ENCODE data around the gene STK32C. TPM values are rescaled to one million over a fixed set of nuclear protein-coding genes. Genes with fewer than 3 reads are reported as not detected.

Gene STK32C
- total RNA-seq, 1 donor from 2014 or later: 3.4 TPM

- no peak for DNase-seq
Observed at GRCh38 chr10:132208462-132209050, 99.2 kb downstream of the STK32C start.

DNA sequence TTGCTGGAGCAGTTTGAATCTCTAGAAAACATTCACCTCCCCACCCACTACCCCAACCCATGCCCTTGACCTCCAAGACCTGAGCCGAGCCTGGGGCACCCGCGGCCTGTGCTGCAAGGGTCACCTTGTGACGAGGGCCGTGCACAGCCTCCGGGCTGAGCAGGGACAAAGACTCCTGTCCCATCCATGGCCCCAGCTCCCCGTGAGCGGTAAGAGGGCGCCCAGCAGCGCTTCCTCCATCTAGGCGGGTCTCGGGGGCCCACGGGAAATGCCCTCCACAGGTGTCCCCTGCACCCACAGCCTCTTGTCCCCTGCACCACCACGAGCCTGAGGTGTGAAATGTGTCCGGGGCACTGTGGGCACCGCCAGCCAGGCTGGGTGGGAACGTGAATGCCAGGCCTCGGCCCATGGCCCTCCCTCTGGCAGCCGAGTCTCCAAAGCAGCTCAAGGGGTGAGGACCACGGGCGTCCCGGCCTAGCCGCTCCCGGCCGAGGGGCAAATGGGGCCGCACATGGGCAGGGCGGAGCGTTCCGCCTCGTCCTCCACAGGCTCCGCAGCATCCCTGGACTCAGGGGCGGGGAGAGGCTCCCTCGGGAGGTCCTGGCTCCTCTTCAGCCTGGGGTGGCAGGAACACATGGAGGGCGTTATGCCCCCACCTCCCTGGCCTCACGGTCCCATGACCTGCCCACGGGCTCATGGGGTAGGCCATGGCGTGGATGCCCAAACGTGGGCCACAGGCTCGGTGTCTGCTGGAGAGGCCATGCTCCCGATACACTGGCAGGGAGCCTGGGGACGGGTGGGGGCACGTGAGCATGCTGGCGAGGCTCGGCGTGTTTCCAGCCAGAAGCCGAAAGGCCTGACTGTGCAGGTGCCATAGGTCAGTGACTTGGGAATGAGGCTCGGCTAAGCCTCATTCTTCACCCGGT, 100.0 kb downstream of the STK32C start:
- DNase-seq: no peak

GRCh38 chr10:132206806-132207535, 100.8 kb downstream of the STK32C start:
- DNase-seq: no peak

DNA sequence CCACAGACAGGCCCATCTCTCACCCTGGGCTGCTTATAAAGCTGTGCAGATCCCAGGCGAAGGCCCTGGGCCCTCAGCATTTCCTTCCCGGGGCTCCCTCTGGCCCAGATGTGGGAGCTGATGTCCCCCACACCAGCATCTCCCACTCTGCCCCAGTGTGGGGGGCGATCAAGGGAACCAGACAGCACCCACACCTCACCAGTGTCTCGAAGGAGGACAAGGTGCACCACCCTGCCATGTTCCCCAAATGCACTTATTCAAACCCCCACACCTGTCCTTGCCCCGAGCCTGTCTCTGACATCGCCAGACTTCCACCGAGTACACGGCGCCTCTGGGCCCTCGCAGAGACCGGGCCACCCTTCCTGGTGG, 101.4 kb downstream of the STK32C start:
- DNase-seq: no peak

DNA sequence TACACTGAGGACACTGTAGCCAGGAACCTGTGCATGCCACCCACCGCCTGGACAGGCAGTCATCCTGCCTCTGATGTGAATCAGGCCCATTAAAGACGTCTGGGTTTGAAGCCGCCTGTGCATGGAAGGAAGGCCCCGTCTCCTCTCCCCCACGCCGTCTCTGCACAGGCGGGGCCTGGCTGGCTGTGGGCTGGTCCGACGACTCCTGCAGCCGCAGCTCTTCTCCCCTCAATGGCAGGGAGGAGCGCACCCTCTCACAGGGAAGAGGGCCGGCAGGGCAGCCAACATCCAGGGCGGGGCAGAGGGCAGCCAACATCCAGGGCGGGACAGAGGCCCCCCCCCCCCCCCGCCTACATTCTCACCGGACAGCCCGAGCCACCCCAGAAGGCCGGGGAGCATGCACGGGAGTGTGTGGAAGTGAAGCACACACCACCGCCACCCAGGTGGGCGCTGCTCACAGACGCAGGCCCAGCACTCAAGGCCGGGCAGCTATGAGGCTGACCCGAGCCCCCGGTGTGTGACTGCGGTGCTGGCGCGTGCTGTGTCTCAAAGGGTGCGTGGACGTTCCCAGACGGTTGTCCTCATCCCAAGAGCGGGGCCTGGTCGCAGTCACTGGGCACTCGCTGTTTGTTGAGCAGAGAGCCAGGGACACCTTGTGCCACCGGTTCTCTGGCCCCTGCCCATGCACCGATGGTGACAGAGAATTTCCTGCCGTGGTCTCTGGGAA, 101.9 kb downstream of the STK32C start:
- DNase-seq: no peak

DNA sequence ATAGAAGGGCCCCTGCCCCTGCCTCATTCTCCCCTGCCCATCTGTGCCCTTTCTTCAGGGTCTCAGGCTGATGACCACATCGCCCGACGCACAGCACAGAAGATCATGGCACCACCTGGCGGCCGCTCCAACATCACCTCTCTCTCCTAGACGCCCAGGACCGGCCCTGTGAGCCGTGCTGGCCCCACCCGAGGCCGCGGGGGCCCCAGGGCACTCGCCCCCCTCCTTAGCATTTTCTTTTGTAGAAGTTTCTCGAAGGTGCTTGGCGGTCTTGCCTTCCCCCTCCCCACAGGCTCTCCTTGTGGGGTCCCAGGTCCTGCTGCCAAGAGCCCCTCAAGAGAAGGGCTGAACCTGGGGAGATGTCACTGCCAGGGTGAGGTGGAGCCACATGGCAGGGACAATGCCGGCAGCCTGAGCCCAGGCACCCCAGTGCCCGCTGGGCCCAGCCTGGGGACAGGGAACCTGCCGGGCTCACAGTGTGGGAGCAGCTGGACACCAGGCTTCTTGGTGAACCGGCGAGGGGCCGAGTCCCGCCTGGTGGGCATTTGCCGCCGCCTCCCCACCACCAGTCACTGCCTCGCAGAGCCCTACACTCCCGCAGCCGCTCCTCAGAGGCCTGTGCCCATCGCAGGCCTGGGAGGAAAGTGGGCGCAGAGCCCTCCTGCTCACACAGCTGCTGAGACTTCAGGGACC, 102.8 kb downstream of the STK32C start:
- no peak for DNase-seq

DNA sequence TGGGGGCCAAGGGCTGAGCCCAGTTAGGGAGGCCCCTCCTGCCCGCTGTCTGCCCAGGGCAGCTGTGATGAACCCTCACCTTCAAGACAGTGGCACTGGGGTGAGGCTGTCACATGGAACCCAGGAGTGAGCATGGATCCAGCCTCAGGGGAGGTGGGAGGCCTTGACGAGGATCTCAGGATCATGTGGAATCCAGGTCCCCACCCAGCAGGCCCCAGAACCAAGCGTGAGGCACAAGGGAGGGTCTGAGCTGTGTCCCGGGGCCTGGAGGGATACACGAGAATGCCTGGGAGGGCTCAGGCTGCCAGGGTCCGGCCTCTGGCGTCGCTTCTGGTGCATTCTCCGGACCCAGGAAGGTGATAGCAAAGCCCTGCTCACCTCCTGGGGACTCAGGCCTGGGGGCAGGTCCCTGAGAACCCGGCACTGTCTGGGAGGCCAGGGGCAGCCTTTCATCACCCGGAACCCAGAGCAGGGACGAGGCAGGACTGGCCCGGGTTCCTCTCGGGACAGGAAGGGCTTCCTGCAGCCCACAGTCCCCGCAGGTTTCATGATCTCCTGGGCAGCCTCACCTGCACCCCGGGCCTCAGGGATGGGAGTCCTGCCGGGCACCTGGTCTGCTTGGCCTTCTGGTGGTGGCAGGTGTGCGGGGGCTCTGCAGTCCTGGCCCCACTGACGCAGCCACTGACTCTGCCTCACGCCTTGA, 103.5 kb downstream of the STK32C start:
- DNase-seq: no peak

- DNase-seq: no peak
Observed at GRCh38 chr10:132203256-132204077, 104.3 kb downstream of the STK32C start.

- DNase-seq: no peak
Observed at GRCh38 chr10:132202070-132202970, 105.4 kb downstream of the STK32C start.

GRCh38 chr10:132201111-132201969, 106.4 kb downstream of the STK32C start:
- DNase-seq: no peak

- no peak for DNase-seq
Observed at GRCh38 chr10:132200344-132201110, 107.2 kb downstream of the STK32C start.

DNA sequence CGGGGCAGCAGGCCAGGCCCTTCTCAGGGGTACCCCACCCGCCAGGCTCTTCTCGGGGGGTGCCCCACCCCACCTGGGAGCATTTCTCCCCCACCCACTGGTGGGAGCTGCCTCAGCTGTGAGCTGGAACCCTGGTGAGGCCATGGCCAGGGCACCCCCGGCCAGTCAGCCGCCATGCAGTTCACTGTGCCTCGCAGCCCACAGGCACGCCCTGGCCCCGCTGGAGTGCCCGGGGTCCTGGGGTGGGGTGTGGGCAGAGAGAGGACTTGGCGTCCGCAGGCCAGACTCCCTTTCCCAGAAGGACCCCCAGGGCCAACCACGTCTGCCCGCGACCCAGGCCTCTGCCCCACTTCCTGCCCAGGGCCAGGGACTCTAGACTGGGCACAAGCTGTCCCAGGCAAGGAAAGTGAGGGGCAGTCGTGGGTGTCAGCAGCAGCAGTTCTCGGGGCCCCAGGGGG, 107.9 kb downstream of the STK32C start:
- no peak for DNase-seq

DNA sequence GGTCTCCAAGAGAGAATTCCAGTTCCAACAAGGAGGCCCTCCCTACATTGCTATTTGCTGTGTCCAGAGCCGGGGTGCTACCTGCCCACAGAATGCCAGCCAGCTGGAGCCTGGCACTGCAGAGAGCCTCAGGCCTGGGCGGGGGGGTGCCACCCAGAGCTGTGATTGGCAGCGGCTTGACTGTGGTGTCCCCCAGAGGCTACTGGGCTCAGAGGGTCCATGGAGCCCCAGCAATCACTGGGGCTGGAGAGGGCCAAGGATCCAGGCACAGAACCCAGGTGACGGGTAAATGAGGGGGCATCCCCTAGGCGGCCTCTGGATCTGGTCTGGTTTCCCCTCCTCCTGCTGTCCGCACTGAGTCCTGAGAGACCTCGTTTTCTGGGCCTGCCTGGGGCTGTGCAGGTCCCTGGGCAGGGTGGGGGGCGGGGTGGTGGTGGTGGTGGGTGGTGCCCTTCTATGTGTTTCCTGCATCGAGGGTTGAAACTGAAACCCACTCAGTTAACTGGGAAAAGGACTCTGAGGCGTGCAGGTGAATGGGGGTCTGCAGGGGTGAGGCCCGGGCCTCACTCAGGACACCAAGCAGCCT, 108.4 kb downstream of the STK32C start:
- DNase-seq: no peak

DNA sequence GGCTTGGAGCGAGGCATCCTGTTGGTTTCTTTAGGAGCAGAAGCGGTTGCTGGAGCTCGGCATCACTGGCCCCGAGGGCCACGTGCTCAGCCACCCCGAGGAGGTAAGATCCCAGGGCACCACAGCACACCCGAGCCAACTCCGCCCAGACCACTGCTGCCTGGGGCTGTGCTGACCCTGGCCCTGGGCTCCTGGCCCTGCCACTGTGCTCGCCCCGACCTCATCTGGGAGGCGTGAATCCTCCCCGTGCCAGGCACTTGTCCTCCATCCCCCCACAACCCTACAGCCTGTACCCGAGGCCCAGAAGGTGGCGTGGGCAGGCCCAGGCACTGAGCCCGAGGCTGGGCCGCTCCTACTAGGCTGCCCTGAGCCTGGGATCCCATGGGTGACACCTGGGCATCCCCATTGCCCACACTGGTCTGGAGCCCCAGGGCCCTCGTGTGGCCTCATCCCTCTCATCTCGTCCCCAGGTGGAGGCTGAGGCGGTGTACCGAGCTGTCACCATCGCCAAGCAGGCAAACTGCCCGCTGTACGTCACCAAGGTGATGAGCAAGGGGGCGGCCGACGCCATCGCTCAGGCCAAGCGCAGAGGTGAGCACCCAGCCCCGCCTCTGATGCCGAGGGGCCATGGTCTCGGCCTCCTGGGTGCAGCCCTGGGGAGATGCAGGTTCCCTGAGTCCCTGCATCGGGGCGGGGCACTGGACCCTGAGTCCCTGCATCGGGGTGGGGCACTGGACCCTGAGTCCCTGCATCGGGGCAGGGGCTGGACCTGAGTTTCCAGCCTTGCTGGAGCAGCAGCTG, 109.2 kb downstream of the STK32C start:
- no peak for DNase-seq

DNA sequence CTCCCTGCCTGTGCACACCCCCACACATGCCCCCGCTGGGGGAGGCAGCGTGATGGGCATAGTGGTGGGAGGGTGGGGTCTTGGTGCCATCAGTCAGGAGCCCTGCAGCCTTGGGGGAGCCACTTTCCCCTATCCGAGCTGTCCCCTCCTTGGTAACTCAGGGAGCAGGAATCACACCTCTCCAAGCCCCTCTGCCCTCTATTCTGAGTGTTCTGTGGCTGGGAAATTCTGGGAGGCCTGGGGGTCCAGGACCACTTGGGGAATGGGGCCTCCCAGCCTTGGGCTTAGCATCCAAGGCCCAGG, 109.7 kb downstream of the STK32C start:
- DNase-seq: no peak

Data from skin of body (tissue), 2 donors.